OCI-LY1 (cell line): ENCODE data around the gene DRC3.

Experiments
- H2AFZ ChIP-seq: fragments of 200-600 bp; sonication (generic), shearing (Covaris generic); 2 replicates; pipeline ENCODE4 v1.6.0; 2014; ENCODE audit warnings: antibody characterized with exemption, mild to moderate bottlenecking, low read length
- H3F3A ChIP-seq: fragments of 200-600 bp; sonication (generic), shearing (Covaris generic); 2 replicates; pipeline ENCODE4 v1.6.0; 2014; ENCODE audit warnings: mild to moderate bottlenecking, antibody characterized with exemption, low read length, moderate library complexity; ENCODE audit not compliant: insufficient read depth
- H3K27ac ChIP-seq: fragments of 200-600 bp; sonication (generic); 2 replicates; pipeline ENCODE4 v1.5.1; 2014; ENCODE audit warnings: low read length, mixed run types, mild to moderate bottlenecking, low read depth; ENCODE audit not compliant: poor library complexity, severe bottlenecking
- H3K27me3 ChIP-seq: fragments of 200-600 bp; sonication (generic); 2 replicates; pipeline ENCODE4 v1.6.0; 2014; ENCODE audit warnings: antibody characterized with exemption, mild to moderate bottlenecking, low read length, moderate library complexity; ENCODE audit not compliant: insufficient read depth
- H3K36me3 ChIP-seq: fragments of 200-600 bp; sonication (generic); 2 replicates; pipeline ENCODE4 v1.6.1; 2014; ENCODE audit warnings: mild to moderate bottlenecking, antibody characterized with exemption, low read length, moderate library complexity, mixed read lengths; ENCODE audit not compliant: insufficient read depth
- H3K4me1 ChIP-seq: fragments of 200-600 bp; sonication (generic); 2 replicates; pipeline ENCODE4 v1.5.1; 2014; ENCODE audit warnings: mild to moderate bottlenecking, low read length, moderate library complexity; ENCODE audit not compliant: insufficient read depth, severe bottlenecking
- H3K4me2 ChIP-seq: fragments of 200-600 bp; sonication (generic), shearing (Covaris generic); 2 replicates; pipeline ENCODE4 v1.6.1; 2014; ENCODE audit warnings: low read length
- H3K4me3 ChIP-seq: fragments of 200-600 bp; sonication (generic); 2 replicates; pipeline ENCODE4 v1.5.1; 2014; ENCODE audit warnings: low read length, low read depth, mild to moderate bottlenecking, mixed read lengths; ENCODE audit not compliant: poor library complexity, severe bottlenecking
- H3K79me2 ChIP-seq: fragments of 200-600 bp; shearing (Covaris generic); 2 replicates; pipeline ENCODE4 v1.6.1; 2016; ENCODE audit warnings: mixed run types, low read length, mixed read lengths; ENCODE audit not compliant: insufficient read depth
- H3K9ac ChIP-seq: fragments of 200-600 bp; sonication (generic), shearing (Covaris generic); 2 replicates; pipeline ENCODE4 v1.6.1; 2014; ENCODE audit warnings: mild to moderate bottlenecking, low read length, mixed read lengths
- H3K9me2 ChIP-seq: fragments of 200-600 bp; sonication (generic), shearing (Covaris generic); 2 replicates; pipeline ENCODE4 v1.6.1; 2014; ENCODE audit warnings: low read depth, mild to moderate bottlenecking, low read length, mixed read lengths
- H3K9me3 ChIP-seq: fragments of 200-600 bp; shearing (Covaris generic); 2 replicates; pipeline ENCODE4 v1.6.1; 2014; ENCODE audit warnings: low read length, mixed read lengths
- H4K20me1 ChIP-seq: fragments of 200-600 bp; sonication (generic), shearing (Covaris generic); 2 replicates; pipeline ENCODE4 v1.6.0; 2016; ENCODE audit warnings: mild to moderate bottlenecking, low read length; ENCODE audit not compliant: insufficient read depth
- CTCF ChIP-seq: fragments of 200-600 bp; sonication (generic), shearing (Covaris generic); IDR thresholded peaks from 2 replicates; pipeline ENCODE4 v1.5.1; 2017; ENCODE audit warnings: mild to moderate bottlenecking, antibody characterized with exemption, low read length, moderate library complexity, mixed read lengths
- EZH2 ChIP-seq: fragments of 200-600 bp; sonication (generic), shearing (Covaris generic); IDR thresholded peaks from 2 replicates; pipeline ENCODE4 v1.8.0; 2017; ENCODE audit warnings: borderline replicate concordance, mixed run types, mild to moderate bottlenecking, antibody characterized with exemption, low read length, moderate library complexity, mixed read lengths

Gene DRC3

DNA sequence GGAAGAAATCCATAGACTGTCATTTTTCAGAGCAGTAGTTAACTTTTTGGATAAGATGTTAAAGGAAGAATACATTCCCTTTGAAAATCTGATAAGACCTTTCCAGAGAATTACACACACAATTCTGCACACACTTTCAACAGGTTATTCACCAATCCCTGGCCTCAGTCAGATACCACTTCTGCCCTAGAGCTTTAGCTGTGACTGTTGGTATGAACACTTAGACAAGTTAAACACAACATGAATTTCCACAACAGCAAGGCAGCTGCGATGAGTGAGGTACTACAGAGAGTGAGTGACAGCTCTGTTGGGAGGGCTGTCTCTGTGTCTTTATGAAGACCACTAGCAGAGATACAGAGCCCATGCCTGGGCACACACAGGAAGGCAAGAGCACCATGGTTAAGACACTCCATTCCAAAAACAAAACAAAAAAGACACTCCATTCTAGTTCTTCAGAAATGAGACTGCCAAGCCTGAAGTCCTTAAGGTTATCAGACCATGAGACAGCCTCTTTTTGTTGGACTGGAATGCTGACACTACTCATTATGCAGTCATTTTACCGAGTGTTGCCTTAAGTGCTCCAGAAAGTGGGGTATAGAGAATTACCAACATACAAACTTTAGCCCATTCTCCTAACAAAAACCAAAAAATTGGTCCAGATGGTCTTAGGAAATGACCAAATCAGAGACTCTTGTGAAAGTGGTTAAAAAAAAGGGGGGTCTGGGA lies 42.8 kb upstream of the DRC3 start:
- H3K9me2 ChIP-seq: no peaks in the 10 kb centered on the region
- H3K4me3 ChIP-seq: no peak overlapping the region
- H3K36me3 ChIP-seq: no peaks in the 10 kb centered on the region
- no peak overlapping the region for H3K9ac ChIP-seq
- no peak for TF ChIP-seq CTCF
- TF ChIP-seq EZH2: no peak
- H3K27ac ChIP-seq: no peak overlapping the region
- 0 out of 2 replicates have a peak, but pooled peaks cover 4% of the 10 kb centered on the region for H3K27me3 ChIP-seq
- no peaks in the 10 kb centered on the region for H3K79me2 ChIP-seq
- H2AFZ ChIP-seq: no peak overlapping the region
- no peak overlapping the region for H3K4me2 ChIP-seq
- no peaks in the 10 kb centered on the region for H3K9me3 ChIP-seq
- H3K4me1 ChIP-seq: no peaks in the 10 kb centered on the region
- H4K20me1 ChIP-seq: no peaks in the 10 kb centered on the region
- H3F3A ChIP-seq: no peaks in the 10 kb centered on the region

DNA sequence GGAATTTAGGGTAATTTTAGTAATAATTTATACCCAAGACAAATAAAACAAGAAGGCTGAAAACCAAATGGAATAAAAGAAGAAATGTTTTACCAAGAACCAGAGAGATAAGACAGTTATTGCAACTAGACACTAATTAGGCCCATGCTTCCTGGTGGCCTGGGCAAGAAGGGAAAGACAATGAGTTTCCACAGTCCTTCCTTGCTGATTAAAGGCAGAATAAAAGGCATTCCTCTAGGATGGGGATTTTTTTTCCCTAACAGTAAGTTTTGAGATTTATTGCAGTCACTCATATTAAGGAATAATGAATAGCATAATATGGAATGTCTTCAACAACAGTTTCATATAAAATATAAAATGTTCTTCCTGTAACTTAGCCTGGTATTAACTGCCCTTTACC lies 42.0 kb upstream of the DRC3 start:
- Histone ChIP-seq H3K4me1 (no peaks in the 10 kb centered on the region), H4K20me1 (no peaks in the 10 kb centered on the region), H3K79me2 (no peaks in the 10 kb centered on the region)

GRCh38 chr17:17931159-17931558 lies 41.5 kb upstream of the DRC3 start:
- H3K4me1 ChIP-seq: no peaks in the 10 kb centered on the region

More for the DNA sequence above, 42.0 kb upstream of the DRC3 start:
- Histone ChIP-seq H3K27me3 (0 out of 2 replicates have a peak, but pooled peaks cover 4% of the 10 kb centered on the region), H3K4me2 (no peak overlapping the region), H3K9ac (no peak overlapping the region), H3K27ac (no peak overlapping the region), H2AFZ (no peak overlapping the region), H3K9me3 (no peaks in the 10 kb centered on the region), H3K9me2 (no peaks in the 10 kb centered on the region), H3F3A (no peaks in the 10 kb centered on the region), H3K4me3 (no peak overlapping the region), H3K36me3 (no peaks in the 10 kb centered on the region)
- TF ChIP-seq EZH2 (no peak), CTCF (no peak)

More at GRCh38 chr17:17931159-17931558, 41.5 kb upstream of the DRC3 start:
- Histone ChIP-seq H3K4me2 (no peak overlapping the region), H3K27me3 (0 out of 2 replicates have a peak, but pooled peaks cover 4% of the 10 kb centered on the region), H3K9me3 (no peaks in the 10 kb centered on the region), H3K9ac (no peak overlapping the region), H3K36me3 (no peaks in the 10 kb centered on the region), H3F3A (no peaks in the 10 kb centered on the region), H3K4me3 (no peak overlapping the region), H4K20me1 (no peaks in the 10 kb centered on the region), H2AFZ (no peak overlapping the region), H3K9me2 (no peaks in the 10 kb centered on the region), H3K27ac (no peak overlapping the region), H3K79me2 (no peaks in the 10 kb centered on the region)
- TF ChIP-seq CTCF (no peak), EZH2 (no peak)
